CD4-positive, alpha-beta T cell treated with Interferon gamma for 1 hour (primary cell): ENCODE measurements around the gene WDR64.

ENCODE experiments used
- DNase-seq: peaks from one replicate; pipeline ENCODE4 v3.0.0-alpha.2; 2020

Gene WDR64

DNA sequence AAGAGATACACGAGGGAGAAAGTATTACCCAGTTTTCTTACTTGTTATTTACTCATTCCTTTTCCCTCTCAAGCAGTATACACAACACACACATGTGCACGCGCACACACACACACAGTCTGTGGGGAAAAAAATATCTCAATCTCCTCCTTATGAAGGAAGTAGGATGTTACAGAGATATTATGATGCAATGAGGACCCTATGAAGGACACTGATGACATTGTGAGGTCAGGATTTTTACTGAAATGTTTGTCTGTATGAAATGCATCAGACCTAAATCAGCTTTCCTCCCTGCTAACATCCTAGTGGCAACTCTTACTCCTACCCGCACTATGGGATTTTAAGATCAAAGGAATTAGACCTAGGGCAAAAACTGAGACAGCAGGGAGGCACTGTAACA, at the start of gene WDR64:
TSS of gene WDR64 (plus strand) at position 270 of the 400 bp plus-strand sequence. CDS start 204 bp downstream, outside the sequence.
- no peak for DNase-seq

DNA sequence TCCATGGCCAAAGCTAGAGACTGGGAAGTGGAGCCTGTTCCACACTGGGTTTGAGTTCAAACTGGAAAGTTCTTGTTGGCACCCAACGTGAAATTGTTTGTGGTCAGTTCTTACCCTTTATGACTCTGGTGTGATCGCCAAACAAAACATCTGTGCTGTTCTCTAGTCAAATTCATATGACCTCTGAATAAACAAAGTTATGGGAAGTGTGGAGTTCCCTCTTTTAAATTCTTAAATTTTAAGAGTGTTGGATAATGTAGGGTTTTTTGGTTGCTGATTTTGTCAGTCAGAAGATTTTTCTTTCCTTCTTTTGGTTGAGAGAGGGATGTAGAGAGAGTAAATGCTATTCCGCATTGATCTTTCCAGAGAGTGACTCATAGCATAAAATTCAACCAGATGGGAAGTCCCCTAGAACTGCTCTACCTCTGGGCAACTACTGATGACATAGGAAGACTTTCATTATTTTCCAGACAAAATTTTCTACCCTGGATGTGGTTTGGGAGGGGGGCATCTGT, 48.3 kb upstream of the WDR64 start:
- no peak for DNase-seq

DNA sequence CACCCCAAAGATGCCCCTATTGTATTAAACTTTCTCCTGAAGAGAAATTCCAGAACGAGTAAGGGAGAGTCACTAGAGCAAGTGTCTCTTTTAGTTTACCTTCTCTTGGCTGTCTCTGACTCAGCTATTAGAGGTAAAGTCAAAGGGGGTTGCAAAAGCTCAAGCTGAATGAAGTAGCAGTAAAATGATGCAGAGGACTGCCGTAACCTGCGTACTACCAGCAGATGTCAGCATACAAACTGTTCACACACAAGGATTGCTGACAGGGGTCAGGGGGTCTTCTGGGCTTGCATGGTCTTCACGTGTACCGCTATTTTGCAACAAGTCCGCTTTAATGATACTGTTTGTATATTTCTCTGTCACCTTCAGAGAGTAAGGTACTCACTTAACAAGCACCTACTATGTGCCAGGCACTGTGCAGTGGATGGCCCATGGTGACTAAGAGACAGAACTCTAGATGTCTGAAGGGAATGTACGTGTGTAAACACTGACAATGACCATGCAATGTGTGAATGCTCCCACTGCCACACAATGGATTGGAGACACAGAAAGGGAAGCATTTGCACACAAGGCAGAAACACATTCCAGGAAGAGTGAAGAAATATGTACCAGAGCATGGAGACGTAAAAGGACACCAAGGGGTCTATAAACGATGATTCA, 46.8 kb upstream of the WDR64 start:
- no peak for DNase-seq

DNA sequence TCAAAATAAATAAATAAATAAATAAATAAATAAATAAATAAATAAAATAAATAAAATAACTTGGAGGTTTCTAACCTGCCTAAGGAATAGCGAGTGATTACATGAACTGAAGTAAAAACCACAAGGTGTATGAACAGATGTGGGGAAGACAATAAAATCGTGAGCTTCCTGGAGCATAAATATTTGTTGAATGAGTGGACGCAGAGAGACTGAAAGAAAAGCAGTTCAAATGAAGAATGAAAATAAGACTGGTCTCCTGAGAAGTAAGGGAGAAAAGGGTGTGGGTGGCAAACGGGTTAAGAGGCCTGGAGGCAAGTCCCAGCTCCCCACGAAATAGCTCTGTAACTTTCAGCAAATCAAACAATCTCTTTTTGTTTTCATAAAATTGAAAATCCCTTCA, 45.5 kb upstream of the WDR64 start:
- DNase-seq = no peak

DNA sequence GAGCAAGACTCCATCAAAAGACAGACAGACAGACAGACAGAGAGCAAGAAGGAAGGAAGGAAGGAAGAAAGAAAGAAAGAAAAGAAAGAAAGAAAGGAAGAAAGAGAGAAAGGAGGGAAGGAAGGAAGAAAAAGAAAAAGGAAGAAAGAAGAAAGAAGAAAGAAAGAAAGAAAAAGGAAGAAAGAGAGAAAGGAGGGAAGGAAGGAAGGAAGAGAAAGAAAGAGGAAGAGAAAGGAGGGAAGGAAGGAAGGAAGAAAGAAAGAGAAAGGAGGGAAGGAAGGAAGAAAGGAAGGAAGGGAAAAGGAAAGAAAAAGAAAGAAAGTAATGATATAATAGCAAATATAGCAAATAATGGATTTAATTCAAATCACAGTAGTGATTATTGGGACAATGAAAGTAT, 44.6 kb upstream of the WDR64 start:
- no peak for DNase-seq

DNA sequence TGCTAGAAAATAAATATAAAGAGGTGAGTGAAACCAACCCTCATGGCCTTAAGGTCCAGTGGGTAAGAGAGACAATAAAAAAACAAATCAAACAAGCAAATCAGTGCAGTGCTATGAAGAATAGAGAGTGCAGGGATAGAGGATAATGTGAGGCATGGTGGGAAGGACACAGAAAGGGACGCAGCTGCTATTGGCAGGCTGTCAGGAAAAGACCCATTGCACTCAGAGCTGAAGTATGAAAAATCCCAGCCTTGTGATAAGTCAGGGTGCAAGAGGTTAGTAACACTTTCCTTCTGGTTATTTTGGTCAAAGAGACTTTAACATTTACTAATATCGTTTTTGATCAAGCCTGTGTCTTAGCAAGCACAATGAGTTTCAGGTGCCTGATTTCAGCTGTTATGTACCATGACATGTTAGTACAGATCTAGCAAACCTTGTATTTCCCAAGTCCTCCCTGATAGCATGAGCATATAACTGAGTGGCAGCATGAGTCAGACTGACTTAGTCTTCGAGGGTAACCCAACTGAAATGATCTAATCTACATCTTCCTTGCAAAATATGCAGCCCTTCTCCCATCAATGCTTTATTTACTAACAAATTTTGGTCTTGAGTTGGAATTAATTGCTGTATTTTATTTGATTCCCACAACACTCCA, 43.6 kb upstream of the WDR64 start:
- DNase-seq = no peak

DNA sequence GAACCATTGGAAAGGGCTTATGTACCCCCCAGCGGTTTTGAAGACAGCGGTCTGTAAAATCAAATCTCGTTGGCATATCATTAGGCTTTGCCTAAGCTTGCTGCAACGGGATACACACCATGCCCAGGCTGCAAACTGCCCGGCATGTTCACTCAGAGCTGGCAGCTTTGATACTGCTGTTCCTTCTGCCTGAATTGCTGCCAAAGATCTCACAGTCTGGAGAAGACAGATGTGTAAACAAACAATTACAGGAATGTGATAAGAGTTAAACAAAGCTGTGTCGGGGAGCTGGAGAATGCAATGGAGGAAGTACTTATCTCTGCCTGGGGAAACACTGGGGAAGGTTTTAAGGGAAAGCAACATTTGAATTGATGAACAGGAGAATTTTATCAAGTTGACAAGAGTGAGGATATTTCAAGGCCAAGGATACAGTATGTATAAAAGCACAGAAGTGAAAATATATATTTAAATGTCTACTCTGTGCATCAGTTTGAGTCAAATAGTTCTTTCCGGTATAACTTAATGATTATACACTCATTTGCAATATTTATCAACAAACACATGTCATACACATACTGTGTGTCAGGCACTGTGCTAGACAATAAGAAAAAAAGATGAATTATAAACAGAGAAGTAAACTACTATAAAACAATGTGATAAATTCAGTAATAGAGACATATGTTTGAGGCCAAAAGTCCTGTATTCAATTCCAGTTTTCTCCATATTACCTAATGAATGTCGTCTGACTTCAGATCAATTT, 41.8 kb upstream of the WDR64 start:
- DNase-seq = no peak

DNA sequence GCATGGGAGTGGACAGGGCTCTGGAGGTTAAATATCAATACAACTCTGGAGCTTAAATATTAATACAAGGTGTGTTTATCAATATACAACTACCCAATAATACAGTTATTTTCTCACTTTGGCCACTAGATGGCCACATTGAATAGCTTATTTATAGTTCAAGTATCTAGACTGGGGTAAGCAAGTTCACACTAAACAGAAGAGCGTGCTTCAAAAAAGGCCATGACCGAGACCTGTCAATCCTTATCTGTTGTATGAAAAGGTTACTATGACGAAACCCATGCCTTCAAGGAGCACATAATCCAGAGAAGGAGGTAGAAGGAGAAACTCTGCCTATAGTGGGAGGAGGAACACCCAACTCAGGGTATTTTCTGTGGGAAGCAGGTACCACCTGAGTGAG, 41.0 kb upstream of the WDR64 start:
- no peak for DNase-seq

DNA sequence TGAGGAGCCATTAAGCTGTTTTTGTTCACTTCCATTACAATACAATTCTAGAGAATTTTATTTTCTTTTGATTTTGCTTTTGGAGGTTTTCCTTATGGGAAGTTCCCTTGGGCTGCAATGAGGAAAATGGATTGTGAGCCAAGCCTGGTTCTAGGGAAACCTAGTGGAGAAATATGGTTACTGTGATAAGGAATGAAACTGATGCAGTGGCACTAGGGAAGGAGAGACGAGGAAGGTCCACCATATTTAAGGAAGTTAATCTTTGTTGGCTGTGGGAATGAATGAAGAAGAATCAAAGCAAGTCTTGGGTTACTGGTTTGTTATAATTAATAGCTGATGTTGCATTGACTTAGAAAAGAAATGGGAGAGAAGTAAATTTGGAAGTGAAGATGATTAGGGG, 40.3 kb upstream of the WDR64 start:
- DNase-seq = no peak

DNA sequence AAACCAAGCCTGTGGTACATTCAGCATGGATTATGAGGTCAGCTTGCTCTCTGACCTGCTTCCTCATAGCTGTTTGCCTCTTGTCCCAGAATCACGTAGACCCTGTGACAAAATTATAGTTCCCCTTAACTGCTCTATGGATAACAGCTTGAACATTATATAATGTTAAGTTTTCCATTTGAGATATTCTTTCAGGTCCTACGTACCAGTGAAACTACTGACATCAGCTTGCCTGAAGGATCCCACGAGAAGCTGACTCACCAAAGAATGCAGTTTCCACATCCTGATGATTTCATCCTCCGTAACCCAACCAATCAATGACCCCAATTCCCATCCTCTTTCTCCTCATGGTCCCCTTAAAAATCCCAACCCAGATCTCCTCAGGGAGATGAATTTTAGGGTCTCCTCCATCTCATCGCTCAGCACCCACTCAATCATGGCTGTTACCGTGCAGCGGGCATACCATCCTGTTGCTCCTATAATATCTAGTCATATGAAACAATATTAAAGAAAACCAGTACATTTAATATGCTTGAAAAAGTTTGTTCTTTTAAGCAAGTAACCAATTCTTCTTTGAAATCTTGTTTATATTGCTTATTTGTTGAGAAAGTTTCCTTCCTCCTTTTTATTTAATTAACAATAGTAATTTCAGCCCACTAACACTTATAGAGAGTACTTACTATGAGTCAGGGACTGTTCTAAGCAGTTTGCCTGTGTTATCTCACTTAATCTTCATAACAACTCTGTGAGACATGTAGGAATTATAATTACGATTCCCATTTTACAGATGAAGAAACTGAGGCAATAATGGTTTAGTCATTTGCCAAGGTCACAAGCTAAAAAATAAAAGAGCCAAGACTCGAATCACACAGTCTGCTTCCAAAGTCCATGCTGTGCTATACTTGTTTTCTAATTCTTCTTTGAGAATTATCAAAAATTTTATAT, 39.3 kb upstream of the WDR64 start:
- peak; percentile 11 for DNase-seq

DNA sequence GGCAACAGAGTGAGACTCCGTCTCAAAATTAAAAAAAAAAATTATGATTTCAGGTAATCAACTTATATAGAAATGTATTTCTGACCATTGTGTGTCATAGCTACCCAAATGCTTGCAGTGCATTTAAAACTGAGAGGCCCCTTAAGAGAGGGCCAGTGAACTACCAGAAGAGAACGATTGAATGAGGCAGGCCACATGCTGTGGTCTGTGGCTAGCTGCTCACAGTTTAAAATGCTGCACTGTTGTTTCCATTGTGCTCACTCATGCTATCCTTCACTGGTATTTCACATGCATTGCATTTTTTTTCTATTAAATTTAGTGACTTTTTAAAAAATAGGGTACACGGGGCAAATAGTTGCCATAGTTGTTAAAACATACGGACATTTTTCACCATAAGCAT, 37.9 kb upstream of the WDR64 start:
- no peak for DNase-seq

DNA sequence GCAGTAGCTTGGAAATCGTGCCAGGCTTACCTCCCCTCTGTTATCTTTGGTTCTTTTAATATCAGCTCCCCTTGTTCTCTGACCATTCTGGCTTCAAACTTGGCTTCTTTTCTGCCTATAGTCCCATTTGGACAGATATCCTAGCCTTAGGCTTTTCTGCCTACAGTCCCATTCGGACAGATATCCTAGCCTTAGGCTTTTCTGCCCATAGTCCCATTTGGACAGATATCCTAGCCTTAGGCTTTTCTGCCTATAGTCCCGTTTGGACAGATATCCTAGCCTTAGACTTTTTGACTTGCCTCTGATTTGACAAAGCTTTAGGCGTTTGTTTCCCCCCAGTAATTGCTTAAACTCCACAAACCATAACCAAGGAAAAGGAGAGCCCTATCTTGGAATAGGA, 37.5 kb upstream of the WDR64 start:
- DNase-seq = no peak

DNA sequence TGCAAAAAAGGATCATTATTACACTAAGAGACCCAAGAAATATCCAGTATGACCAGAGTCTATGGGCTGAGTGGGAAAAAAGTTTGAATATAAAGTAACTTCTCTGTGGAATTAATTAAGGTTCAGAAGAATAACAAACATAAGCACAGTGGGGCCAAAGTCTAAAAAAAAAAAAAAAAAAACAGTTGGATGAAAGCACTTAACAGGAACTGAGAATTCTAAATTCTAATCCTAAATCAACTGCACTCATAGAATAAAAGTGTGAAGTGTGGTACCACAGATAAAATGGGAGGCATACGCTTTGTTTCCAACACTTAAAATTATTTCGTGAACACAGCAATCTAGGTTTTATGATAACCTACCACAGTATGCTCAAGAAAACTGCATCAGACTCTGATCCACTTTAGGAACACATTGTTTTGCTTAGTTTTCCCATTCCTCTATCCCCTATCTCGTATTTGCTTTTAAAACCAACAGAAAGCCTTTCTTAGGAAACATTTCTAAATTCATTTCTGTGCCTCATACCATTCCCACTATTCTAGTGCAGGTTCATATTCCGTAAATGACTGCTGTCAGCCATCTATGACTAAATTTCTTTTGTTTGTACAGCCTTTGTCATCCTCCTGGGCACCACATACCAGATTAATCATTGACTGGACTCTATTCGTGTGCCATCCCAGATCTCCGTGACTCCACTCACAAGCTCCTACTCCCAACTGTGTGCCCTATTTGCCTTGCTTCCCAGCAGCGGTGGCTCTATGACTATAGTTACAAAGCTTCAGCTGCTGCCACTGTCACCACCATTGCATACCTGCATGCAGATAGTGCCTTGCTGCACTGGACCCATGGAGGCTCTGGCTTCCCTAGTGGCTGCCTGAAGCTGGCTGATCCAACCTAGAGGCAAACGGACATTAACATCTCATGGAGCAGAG, 36.8 kb upstream of the WDR64 start:
- no peak for DNase-seq

DNA sequence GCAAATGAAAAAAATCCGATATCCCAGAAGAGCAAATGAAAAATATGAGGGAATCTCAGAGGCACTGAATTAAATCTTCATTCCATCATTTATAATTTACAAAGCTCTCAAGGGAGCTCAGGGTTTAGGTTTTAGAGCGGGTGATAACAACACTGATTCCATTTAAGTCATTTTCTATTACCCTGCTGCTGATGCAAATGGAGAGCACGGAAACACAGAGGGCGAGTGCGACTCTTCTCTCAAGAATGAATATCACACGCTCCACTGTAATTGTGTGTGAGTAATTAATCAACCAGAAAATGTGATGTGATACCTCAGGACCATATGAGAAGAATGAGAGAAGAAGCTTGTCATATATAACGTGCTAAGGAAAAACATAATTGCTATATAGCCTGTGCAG, 34.7 kb upstream of the WDR64 start:
- no peak for DNase-seq

DNA sequence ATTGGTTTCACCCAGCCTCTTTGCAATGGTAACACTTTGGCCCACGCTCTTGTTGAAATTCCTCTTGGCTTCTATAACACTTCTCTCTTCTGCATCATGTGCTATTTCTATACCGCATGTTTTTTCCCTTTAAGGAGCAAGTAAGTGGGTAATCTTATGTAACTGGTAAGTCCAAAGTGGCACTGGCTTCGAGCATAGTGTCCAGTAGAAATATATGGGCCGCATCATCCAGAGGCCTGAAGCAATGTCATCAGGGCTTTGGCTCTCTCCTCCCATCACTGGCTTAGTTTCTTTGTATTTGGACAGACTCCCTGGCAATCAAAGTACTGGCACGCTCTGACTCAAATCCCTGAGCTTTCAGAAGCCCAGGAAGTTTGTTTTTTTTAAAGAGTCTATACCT, 29.4 kb upstream of the WDR64 start:
- no peak for DNase-seq

DNA sequence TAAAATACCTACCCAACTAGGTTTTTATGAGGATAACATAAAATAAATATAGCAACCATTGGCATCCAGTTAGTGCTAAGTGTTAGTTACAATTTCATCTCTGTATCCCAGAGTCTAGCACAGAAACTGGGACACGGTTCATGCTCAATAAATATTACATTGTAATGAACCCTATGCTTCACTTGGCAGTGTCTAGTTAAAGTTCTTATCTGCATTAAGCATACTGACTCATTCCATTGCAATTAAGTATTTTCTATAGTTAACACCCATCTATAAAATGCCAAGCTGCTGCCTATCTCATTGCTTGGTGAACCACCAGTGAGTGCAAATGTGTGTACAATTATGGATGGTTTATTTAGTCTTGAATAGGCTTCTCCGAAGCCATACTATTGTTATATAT, 27.1 kb upstream of the WDR64 start:
- no peak for DNase-seq

DNA sequence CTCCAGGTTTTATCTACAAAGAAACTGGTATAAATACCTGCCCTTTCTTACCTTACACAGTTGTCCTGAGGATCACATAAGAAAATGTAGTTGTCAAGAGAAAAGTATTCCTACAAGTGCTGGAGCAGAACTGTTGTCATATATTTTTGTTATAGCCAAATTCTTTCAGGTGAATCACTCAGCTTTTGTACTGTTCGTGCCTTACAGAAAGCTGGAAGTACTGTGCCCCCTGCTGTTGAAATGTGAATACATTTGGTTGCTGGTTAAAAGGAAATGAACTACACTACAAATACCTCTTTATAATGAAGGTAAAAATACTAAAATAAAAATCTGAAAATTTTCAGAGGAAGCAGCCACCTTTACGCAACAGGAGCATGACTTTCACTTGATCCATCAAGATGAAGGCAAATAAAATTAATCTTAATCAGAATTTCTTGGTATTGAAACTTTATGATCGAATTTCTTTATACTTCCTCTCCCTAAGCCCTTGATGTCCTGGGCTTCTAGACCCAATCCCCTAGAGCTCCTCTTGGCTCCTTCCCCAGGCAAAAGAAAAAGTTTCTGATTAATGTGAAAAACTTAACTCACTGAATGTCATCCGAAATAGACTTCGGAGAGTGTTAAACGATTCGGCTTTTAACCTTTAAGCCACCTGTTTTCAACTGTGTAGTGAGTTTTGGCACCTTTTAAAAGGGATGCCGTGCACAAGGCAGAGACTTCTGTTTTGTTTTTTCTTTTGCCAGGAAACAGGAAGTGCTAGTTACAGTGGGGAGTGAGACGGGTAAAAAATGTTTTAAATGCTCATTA, 24.4 kb upstream of the WDR64 start:
- DNase-seq = peak; percentile 28

DNA sequence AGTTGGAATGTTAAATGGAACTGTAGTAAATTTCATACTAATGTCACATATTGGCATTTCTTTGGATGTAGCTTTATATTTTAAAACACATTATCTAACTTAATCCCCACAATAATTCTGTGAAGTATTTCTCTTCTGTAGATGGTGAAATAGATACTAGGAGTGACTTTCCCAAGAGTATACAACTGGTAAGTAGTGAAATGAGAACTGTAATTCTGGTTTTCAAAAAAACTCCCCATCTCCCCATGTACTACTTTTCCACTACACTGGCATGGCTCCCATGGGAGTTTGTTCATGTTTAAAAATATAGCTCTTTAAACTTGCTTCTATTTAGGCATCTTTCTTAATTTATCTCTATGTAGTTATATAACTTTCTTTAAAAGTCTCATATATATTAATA, 22.1 kb upstream of the WDR64 start:
- no peak for DNase-seq

DNA sequence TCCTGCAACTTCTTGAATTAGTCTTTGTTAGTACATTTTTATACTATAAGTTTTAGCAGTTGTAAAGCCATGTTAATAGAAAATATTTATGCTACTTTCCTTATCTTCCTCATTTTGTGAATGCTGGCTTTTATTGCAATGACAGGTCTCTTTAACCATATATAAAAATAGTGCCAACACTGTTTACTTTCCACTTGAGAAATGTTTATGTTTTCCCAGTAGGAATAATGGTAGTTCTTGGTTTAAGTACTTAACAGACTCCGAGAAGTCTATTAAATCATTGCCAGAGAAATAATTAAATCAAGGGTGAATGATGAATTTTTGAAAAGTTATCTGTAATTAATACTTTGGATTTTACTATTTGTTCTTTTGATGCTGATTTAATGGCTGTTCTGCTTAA, 21.6 kb upstream of the WDR64 start:
- no peak for DNase-seq

DNA sequence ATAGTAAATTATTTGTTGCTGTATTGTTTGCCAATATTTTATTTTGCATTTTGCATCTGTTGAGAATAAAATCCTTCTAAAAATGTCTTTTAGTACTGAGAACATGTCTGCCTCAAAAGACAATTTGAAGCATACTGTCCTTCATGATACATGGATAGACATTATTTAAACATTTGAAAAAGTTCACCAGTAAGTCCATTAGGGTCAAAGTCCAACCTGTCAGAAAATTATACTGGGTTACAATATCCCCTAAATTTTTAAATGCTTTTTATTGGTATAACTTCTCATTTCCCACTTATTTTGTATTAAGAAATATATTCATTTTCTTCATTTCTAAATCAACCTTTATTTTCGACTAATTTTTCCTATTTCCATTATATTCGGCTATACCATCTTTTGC, 21.2 kb upstream of the WDR64 start:
- DNase-seq = no peak

DNA sequence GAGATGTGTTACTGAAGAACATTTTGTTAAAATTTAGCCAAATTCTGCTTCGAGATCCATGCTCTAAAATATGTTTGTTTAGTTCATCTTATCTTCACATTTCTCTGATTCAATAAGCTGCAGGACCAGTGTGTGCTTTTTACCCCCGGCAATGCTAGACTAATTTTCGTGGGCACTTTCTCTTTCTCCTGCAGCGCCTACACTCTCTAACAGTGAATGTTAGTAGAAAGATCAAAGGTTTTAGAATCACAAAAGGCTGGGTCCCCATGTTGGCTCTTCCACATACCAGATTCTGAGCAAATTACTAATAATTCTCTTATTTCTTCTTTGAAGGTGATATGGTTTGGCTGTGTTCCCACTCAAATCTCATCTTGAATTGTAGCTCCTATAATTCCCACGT, 20.4 kb upstream of the WDR64 start:
- no peak for DNase-seq
